Activated T-cell treated with anti-CD3 and anti-CD28 coated beads, Interleukin-2, amount 50 U/mL, for 1 hour (primary cell): ENCODE measurements around the gene DDX55.

Experiments
- DNase-seq: peaks from one replicate; pipeline ENCODE4 v3.0.0-alpha.2; 2020

DDX55 gene

DNA sequence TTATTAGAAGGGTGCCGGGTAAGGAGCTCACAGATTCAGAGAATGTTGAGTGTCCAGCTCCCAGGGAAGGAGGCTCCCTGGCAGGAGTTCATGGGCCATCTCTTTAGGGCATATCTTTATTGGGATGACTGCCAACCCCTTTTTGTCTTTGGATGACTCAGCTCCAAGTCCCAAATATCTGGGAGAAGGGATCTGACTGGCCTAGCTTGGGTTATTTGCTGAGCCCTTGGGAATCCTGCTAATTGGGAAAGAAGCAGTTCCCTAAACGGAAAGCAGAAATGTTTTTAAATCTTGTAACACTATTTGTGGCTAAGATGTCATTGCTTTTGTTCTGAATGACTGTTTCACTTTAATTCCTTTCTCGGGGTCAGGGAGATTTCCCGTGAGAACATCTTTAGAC is 12.6 kb downstream of the DDX55 start:
- no peak for DNase-seq

DNA sequence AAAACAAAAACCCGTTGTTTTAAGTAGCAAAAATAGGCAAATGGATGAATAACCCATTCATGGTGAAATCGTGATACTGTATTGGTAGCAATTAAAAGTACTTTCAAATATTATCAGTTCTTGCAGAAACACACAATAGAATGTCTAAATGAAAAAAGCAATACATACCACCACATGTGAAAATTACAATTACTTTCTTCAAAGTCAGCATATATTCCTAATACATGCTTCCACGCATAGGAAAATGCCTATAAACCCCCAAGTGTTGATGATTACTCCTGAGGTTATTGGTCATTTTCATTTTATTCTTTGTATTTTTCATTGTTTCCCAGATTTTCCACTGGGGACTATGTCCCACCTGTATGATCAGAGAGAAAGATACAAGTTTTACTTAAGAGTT is 15.2 kb downstream of the DDX55 start:
- no peak for DNase-seq

DNA sequence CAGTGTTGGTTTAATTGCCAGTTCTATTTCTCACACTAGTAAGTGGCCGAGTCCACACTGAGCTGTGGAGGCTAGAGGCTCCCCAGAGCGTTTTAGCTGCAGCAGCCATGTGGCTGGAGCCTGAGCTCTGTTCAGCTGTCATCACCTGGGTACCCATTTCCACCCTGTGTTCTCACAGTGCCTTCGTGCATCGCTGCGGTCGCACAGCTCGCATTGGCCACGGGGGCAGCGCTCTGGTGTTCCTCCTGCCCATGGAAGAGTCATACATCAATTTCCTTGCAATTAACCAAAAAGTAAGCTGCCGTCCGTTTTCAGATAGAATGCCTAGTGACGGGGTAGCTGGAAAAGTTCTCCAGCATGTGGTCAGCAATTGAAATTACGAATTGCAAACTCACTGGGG is 15.7 kb downstream of the DDX55 start:
- no peak for DNase-seq

DNA sequence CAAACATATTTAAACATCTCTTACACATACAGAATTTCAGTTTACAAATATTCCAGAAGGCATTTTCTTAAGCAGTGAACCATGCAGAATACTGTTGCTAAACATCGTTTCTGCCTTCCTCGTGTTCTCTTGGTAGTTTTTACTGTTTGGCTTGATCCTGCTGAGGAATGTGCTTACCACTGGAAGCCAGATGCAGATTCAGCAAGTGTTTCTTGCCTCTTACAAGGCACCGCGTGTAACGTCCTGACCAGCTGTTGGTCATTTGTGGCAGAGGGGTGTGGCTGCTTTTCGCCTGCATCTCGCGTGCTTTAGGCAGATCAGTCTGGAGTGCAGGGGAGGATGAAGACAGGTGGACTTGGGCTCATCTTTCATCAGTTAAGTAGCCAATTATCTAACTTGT is 19.2 kb downstream of the DDX55 start:
- no peak for DNase-seq

DNA sequence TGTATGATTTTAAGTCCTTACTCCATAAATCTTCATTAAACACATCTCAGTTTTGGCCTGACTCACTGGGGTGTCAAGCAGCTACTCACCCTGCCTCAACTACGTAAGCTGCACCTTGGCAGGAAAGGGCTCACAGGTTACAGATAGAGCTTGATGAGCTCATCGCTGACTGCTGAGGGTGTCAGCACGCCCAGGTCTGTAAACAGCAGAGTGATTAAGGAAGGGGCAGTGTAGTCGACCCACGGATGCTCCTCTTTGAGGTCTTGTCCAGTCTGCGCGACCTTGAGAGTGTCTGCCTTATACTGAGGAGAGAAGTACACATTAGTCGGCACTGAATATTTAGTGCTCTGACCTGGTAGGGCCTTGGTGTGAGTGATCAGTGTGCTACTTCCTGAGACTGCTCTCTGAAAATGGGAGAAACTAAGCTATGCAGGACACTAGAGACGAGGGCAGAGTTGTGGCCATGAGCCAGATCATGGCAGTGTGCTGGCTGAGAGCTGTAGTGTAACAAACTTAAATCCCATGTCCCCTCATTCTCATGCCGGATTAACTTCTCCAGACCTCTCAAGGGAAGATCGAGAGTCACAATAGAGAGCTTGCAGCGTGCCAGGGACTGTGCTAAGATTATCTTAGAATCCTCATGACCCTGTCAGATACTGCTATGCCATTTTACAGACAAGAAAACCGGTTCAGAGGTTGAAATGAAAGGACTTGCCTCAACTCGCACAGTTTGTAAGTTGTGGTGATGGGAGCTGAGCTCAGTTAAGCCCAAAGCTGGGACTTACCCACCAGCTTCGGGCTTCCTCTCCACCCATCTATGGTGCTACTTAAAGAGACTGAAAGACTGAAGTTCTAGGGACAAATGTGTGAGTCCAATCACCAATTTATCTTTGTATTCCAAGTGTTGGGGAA is 20.0 kb downstream of the DDX55 start:
- DNase-seq = no peak

DNA sequence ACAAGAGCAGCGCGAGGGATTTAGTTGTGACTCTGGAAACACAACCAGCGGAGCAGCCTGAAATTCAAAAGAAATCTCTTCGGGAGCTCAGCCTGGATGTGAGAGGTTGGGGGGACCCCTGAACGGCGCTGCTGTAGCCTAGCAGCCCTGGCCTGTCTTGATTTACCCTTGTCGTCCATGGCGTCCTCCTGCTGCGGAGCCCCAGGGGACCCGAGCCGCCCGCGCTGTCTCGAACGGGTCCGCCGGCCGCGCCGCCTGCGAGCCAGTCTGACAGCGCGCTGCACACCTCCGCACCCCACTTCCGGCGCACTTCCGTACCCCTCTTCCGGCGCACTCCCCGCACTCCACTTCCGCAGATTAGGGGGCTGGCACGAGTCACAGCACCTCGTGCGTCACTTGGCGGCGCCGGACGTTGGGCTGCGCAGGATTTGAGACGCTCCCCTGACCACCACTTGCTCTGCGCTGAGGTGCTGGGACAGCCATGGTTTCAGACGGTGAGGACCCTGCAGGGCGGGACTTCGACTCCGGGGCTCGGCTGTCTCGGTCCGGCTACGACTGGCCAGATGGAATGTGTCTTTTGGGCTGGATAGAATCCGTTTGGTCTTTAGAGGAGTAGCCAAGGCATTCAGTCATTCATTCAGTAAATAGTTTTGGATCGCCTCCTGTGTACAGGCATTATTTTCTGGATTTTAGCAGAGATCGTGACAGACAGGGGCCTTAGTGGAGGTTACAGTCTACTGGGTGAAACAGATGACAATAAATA is 31.7 kb downstream of the DDX55 start, which contains the start of the genes EIF2B1 and GTF2H3:
TSS of gene EIF2B1 (minus strand) at position 308 of the 763 bp plus-strand sequence. CDS start at position 179, 129 bp downstream.
TSS of gene GTF2H3 (plus strand) at position 451 of the 763 bp plus-strand sequence. CDS start at position 482, 31 bp downstream.
- DNase-seq = peak; percentile 95

DNA sequence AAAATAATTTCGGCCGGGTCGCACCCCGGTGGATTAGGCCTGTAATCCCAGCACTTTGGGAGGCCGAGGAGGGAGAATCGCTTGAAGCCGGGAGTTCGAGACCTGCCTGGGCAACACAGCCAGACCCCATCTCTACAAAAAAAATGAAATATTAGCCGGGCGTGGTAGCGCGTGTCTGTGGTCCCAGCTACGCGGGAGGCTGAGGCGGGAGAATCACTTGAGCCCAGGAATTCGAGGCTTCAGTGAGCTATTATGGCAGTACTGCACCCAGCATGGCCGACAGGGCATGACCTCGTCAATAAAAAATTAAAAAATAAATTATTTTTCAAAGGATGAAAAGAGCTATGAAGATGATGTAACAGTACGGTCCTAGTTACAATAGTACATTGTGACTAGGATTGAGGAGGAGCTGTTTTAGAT is 32.3 kb downstream of the DDX55 start:
- no peak for DNase-seq

DNA sequence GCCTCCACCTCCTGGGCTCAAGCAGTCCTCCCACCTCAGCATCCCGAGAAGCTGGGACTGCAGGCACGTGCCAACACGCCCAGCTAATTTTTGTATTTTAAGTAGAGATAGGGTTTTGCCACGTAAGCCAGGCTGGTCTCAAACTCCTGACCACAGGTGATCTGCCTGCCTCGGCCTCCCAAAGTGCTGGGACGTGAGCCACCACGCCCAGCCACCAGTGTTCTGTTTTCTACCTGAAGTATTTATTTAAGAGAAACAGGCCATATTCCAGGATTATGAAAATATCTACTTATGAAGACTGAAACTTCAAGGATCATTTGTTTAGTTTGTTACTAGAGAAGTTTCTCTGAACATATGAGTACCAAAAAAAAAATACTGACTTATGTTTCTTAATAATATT is 42.0 kb downstream of the DDX55 start:
- no peak for DNase-seq

DNA sequence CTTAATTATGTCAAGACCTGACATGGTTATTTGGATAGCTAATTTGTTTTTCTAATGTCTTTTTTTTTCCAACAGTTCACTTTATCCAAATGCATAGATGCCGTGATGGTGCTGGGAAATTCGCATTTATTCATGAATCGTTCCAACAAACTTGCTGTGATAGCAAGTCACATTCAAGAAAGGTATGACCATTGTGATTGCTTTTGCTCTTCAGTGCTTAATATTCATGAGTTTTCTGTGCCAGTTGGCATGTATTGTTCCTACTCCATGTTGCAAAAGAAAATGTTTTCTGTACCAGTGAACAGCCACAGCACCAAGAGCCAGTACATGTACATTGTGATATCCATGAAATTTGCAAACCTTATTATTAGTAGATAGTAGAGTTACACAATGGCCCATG is 43.5 kb downstream of the DDX55 start:
- no peak for DNase-seq

DNA sequence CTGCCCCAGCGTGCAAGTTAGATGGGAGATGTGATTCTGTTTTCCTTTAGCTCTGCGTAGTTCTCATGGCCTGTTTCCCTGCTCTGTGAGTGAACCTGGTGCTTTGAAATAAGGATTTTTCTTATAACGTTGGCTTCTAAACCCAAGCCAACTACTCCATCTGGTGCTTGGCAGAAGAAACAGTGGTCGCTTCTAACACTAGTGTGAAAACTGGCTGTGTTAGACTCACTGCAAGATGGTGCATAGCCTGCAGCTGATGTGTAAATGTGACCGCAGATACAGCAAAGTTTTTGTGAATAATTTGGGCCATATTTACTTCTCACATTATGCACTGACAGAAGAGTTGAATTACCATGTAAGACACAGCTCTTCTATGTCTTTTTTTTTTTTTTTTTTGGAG is 44.0 kb downstream of the DDX55 start:
- no peak for DNase-seq

DNA sequence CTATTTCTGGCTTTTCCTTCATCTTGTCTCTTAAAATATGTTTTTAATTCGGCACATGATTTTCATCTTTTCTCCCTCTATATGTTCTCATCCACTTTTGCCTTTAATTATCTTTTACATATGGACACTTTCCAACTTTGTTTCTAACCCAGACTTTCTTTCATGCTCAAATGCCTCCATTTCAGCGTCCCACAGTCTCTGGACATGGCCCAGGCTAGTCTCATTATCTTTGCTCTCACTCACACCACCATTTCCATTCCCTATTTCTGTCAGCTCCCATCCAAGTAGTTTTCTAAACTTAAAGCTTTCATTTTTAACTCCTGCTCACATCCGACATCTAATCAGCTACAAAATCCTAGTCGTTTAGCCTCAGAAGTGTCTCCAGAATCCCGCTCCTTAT is 46.5 kb downstream of the DDX55 start:
- no peak for DNase-seq

DNA sequence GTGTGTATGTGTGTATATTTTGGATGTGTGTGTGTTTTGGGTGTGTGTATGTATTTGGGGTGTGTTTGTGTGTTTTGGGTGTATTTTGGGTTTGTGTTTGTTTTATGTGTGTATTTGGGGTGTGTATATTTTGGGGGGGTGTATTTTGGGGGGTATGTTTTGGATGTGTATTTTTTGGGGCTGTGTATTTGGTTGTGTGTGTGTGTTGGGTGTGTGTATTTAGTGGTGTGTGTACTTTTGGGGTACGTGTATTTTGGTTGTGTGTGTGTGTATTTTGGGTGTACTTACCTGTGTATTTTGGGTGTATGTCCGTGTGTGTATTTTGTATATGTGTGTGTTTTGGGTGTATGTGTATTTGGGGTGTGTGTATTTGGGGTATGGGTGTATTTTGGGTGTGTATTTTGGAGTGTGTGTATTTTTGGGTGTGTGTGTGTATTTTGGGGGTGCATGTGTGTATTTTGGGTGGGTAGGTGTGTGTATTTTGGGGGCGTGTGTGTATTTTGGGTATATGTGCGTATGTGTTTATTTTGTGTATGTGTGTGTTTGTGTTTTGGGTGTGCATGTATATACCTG is 52.3 kb downstream of the DDX55 start:
- DNase-seq = no peak

DNA sequence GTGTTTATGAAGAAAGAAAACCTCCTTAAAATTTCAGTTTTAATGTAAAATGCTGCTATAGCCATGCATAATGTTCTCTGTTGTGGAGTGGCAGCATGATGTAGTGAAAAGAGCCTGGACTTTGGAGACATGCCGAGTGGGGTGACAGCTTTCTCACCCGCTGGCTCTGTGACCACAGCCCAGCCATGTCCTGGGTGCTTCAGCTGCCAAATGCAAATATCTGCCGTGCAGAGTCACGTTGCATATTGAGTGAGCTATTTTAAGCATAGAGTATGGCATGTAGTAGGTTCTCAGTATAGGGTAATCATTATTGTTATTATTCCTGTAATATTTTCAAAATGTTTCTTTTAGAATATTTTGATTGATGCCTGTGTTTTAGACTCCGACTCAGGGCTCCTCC is 53.5 kb downstream of the DDX55 start:
- DNase-seq = no peak

DNA sequence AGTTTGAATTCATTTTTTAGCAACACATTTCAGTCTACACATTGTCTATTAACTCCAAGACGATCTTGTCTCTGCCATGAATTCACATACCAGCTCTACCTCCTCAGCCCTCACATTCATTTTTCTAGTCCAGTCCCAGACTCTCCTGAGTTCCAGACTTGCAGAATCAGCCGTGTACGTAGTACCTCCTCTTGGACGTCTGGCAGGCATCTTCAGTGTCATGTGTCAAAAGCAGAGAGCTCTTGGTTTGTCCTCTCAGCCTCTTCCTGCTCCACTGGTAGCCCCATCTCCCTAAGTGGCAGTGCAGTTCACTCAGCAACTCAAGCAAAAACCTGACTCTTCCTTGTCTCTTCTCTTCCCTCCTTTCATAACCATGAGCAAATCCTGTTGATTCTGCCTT is 54.5 kb downstream of the DDX55 start:
- DNase-seq = no peak

DNA sequence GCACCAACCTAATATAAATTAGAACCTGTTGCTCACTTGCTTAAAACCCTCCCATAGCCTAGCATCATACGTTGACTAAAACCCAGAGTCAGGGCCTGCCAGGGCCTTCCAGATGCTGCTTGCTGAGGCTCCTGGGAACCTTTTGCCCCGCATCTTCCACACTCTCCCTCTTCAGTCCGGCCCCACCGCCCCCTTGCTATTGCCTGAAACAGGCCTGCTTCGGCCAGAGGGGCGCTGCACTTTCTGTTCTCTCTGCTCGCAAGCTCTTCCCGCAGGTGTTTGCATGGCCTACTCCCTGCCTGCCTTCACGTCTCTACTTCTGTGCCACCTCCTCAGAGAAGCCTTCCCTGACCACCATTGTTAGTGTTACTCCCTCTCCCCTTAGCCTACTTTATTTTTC is 55.3 kb downstream of the DDX55 start:
- DNase-seq = no peak

DNA sequence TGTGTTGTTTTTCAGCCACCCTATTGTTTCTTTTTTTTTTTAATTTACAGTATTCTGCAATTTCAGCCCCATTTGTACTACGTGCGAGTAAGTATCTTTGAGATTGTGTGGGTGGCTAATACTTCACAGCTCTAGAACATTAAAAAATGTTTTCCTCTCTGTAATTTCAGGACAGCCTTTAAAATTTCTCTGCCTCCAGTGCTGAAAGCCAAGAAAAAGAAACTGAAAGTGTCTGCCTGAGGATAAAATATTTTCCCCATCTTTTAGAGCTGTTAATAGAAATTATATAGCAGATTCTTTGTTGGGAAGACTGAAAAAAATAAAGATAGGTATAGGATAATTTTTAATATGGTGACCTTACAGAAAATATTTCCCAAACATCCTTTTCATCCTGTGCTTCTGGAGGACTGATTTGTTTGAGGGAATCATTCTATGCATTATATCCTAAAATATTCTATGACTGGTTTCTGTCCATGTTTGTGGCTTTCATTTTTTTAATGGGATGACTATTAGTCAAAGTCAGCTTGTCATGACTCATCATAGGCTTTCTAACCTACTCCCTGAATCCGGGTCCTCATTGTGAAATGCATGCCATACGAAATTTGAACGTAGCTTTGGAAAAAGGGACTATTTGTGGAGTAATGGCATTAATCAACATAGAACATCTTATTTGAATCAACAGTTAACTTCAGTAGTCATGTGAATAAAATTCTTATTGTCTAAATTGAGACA is 58.3 kb downstream of the DDX55 start:
- no peak for DNase-seq

DNA sequence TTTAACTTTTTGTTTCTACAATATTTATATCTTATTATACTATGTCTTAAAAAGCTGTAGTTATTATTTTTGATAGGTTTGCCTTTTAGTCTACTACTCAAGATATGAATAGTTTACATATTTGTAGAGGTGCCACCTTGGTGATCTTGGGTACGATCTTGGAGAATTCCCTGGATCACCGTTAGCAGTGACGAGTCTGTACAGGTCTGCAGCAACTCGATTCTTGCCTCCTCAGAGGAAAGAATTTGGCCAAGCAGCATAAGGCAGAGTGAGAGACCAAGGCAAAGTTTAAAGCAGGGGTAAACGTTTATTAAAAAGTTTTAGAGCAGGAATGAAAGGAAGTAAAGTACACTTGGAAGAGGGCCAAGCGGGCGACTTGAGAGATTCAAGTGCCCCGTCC is 65.9 kb downstream of the DDX55 start:
- DNase-seq = no peak
